HUES48 (cell line): ENCODE data around the gene SNX19.

Experiments
- H3K27ac ChIP-seq: one replicate; pipeline ENCODE4 v1.7.0; 2013; ENCODE audit warnings: low read depth, low read length, inconsistent platforms
- H3K27me3 ChIP-seq: 2 replicates; pipeline ENCODE4 v1.6.1; 2013; ENCODE audit warnings: mild to moderate bottlenecking, low read length; ENCODE audit not compliant: control insufficient read depth, insufficient read depth
- H3K36me3 ChIP-seq: 2 replicates; pipeline ENCODE4 v1.6.1; 2013; ENCODE audit warnings: low read length; ENCODE audit not compliant: control insufficient read depth, insufficient read depth
- H3K4me1 ChIP-seq: 2 replicates; pipeline ENCODE4 v1.6.1; 2013; ENCODE audit warnings: mild to moderate bottlenecking, low read length; ENCODE audit not compliant: control insufficient read depth, insufficient read depth
- H3K4me3 ChIP-seq: 2 replicates; pipeline ENCODE4 v1.5.1; 2013; ENCODE audit warnings: mild to moderate bottlenecking, low read depth, low read length
- H3K9ac ChIP-seq: 2 replicates; pipeline ENCODE4 v1.6.1; 2013; ENCODE audit warnings: mild to moderate bottlenecking, low read depth, low read length, moderate library complexity
- H3K9me3 ChIP-seq: 2 replicates; pipeline ENCODE4 v1.6.1; 2013; ENCODE audit warnings: low read length; ENCODE audit not compliant: control insufficient read depth, insufficient read depth

SNX19 gene, protein sequence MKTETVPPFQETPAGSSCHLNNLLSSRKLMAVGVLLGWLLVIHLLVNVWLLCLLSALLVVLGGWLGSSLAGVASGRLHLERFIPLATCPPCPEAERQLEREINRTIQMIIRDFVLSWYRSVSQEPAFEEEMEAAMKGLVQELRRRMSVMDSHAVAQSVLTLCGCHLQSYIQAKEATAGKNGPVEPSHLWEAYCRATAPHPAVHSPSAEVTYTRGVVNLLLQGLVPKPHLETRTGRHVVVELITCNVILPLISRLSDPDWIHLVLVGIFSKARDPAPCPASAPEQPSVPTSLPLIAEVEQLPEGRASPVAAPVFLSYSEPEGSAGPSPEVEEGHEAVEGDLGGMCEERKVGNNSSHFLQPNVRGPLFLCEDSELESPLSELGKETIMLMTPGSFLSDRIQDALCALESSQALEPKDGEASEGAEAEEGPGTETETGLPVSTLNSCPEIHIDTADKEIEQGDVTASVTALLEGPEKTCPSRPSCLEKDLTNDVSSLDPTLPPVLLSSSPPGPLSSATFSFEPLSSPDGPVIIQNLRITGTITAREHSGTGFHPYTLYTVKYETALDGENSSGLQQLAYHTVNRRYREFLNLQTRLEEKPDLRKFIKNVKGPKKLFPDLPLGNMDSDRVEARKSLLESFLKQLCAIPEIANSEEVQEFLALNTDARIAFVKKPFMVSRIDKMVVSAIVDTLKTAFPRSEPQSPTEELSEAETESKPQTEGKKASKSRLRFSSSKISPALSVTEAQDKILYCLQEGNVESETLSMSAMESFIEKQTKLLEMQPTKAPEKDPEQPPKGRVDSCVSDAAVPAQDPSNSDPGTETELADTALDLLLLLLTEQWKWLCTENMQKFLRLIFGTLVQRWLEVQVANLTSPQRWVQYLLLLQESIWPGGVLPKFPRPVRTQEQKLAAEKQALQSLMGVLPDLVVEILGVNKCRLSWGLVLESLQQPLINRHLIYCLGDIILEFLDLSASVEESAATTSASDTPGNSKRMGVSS

DNA sequence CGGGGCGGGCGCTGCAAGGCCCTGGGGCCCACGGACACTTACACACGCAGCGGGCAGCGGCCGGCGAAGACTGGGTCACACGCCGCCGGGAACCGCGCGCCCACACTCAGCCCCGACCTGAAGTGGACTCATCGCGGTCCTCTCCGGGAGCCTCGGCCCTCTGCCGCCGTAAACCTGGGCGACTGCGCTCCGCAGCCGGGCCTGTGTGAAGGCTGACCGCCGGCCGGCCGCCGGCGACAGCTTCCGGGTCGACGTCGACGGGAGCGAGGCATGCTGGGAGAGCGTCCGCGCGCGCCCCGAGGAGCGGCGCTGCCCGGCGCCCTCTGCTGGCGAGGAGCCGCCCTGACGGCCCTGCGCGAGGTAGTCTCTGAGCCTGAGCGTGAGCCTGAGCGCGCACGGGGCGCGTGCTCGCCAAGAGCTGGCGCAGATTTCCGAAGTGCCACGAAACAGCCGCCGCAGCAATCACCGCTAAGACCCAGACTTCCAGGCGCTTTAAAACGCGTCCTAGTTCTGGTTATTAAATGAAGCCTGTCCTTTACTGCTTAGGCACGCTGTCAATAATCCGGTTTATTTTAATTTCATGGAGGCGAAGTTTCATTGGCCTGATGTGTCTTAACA is at the start of gene SNX19:
SNX19 (minus strand) TSS at position 242 of the 618 bp plus-strand sequence. CDS start 540 bp downstream, outside the sequence.
- Histone ChIP-seq H3K9me3 (no peaks in the 10 kb centered on the region), H3K36me3 (peaks cover 17% of the 10 kb centered on the region), H3K4me1 (peaks cover 12% of the 10 kb centered on the region), H3K27ac (peak within 1 kb of the TSS; percentile 32), H3K9ac (peak within 1 kb of the TSS; percentile 69), H3K4me3 (peak within 1 kb of the TSS; percentile 82), H3K27me3 (peaks cover 20% of the 10 kb centered on the region)

- Histone ChIP-seq H3K9me3 (no peaks in the 10 kb centered on the region), H3K4me3 (no peak overlapping the region), H3K27ac (no peak overlapping the region), H3K36me3 (no peaks in the 10 kb centered on the region), H3K27me3 (no peaks in the 10 kb centered on the region), H3K4me1 (no peaks in the 10 kb centered on the region), H3K9ac (no peak overlapping the region)
Measured at GRCh38 chr11:130964058-130964792, 47.9 kb upstream of the SNX19 start.

- no peaks in the 10 kb centered on the region for H3K27me3 ChIP-seq
- no peaks in the 10 kb centered on the region for H3K4me1 ChIP-seq
- no peak overlapping the region for H3K4me3 ChIP-seq
- no peak overlapping the region for H3K27ac ChIP-seq
- H3K9me3 ChIP-seq: no peaks in the 10 kb centered on the region
- H3K9ac ChIP-seq: no peak overlapping the region
- H3K36me3 ChIP-seq: no peaks in the 10 kb centered on the region
Measured at GRCh38 chr11:130947889-130948288, 31.6 kb upstream of the SNX19 start.

GRCh38 chr11:130947481-130947880 is 31.2 kb upstream of the SNX19 start:
- H3K4me1 ChIP-seq: no peaks in the 10 kb centered on the region
- H3K36me3 ChIP-seq: no peaks in the 10 kb centered on the region
- no peak overlapping the region for H3K9ac ChIP-seq
- no peaks in the 10 kb centered on the region for H3K9me3 ChIP-seq
- no peaks in the 10 kb centered on the region for H3K27me3 ChIP-seq
- H3K4me3 ChIP-seq: no peak overlapping the region
- no peak overlapping the region for H3K27ac ChIP-seq

- no peak overlapping the region for H3K4me3 ChIP-seq
- H3K4me1 ChIP-seq: no peaks in the 10 kb centered on the region
- no peaks in the 10 kb centered on the region for H3K27me3 ChIP-seq
- H3K9me3 ChIP-seq: no peaks in the 10 kb centered on the region
- no peak overlapping the region for H3K9ac ChIP-seq
- H3K27ac ChIP-seq: no peak overlapping the region
- no peaks in the 10 kb centered on the region for H3K36me3 ChIP-seq
Measured at GRCh38 chr11:130947058-130947457, 30.8 kb upstream of the SNX19 start.

GRCh38 chr11:130945896-130946295 is 29.6 kb upstream of the SNX19 start:
- Histone ChIP-seq H3K9me3 (no peaks in the 10 kb centered on the region), H3K27me3 (no peaks in the 10 kb centered on the region), H3K27ac (no peak overlapping the region), H3K36me3 (no peaks in the 10 kb centered on the region), H3K4me3 (no peak overlapping the region), H3K9ac (no peak overlapping the region), H3K4me1 (no peaks in the 10 kb centered on the region)

DNA sequence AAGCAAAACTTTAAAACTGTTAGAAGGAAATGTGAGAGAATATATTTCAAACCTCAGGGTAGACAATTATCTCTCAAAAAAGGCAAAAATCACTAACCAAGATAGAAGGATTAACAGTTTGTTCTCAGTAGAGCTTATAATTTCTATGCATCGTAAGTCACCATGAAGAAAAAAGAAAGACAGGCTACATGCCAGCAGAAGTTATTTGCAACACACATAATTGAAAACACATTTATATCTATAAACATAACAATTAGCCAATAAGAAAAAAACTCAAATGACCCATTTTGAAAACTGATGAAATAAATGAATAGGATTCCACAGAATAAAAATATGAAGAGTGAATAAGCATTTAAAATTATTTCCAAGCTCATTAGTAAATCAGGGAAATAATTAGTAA is 24.4 kb upstream of the SNX19 start:
- no peaks in the 10 kb centered on the region for H3K9me3 ChIP-seq
- H3K27me3 ChIP-seq: no peaks in the 10 kb centered on the region
- H3K36me3 ChIP-seq: no peaks in the 10 kb centered on the region
- no peak overlapping the region for H3K4me3 ChIP-seq
- H3K4me1 ChIP-seq: no peaks in the 10 kb centered on the region
- no peak overlapping the region for H3K27ac ChIP-seq
- no peak overlapping the region for H3K9ac ChIP-seq

- H3K4me3 ChIP-seq: no peak overlapping the region
- H3K36me3 ChIP-seq: no peaks in the 10 kb centered on the region
- no peak overlapping the region for H3K27ac ChIP-seq
- H3K9ac ChIP-seq: no peak overlapping the region
- H3K4me1 ChIP-seq: no peaks in the 10 kb centered on the region
- no peaks in the 10 kb centered on the region for H3K9me3 ChIP-seq
- no peaks in the 10 kb centered on the region for H3K27me3 ChIP-seq
Measured at GRCh38 chr11:130937051-130937450, 20.8 kb upstream of the SNX19 start.

DNA sequence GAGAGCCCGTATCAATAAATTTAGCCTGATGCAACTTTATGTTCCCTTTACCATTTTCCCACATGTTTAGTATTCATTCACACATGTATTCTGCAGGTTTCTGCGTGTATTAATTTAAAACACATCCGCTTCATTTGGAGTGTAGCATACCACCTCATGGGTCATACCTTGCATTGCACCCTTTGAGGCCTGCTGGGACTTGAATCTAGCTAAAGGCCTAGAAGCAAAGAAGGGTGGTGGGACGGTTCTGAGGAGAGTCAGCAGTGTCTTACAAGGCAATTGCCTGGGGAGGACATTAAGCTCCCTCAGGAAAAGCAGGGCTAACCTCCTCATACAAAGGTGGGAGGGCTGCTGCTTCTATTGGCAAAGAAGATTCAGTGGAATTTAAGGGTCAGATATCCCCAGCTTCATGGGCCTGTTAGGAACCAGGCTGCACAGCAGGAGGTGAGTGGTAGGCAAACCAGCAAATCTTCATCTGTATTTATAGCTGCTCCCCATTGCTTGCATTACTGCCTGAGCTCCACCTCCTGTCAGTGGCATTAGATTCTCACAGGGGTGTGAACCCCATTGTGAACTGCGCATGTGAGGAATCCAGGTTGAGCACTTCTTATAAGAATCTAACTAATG is 15.9 kb upstream of the SNX19 start:
- Histone ChIP-seq H3K4me1 (no peaks in the 10 kb centered on the region), H3K27me3 (no peaks in the 10 kb centered on the region), H3K9ac (no peak overlapping the region), H3K9me3 (no peaks in the 10 kb centered on the region), H3K36me3 (no peaks in the 10 kb centered on the region), H3K27ac (no peak overlapping the region), H3K4me3 (no peak overlapping the region)

- Histone ChIP-seq H3K9ac (no peak overlapping the region), H3K4me1 (peaks cover 8% of the 10 kb centered on the region), H3K27ac (no peak overlapping the region), H3K9me3 (no peaks in the 10 kb centered on the region), H3K27me3 (no peaks in the 10 kb centered on the region), H3K4me3 (no peak overlapping the region), H3K36me3 (no peaks in the 10 kb centered on the region)
Measured at GRCh38 chr11:130924750-130925149, 8.5 kb upstream of the SNX19 start.
